HEK293T (cell line): ENCODE data around the gene RPL21.

Experiments used
- CTCF ChIA-PET: fragments of 350-600 bp; formaldehyde crosslinking; extraction: SDS; loops from one replicate; lab custom pipeline; 2021; ENCODE audit warnings: antibody characterized with exemption, inconsistent platforms; lab: Yijun Ruan, JAX
- POLR2A ChIA-PET: fragments of 350-600 bp; formaldehyde crosslinking; extraction: SDS; loops from one replicate; lab custom pipeline; 2020; ENCODE audit warnings: antibody characterized with exemption, inconsistent platforms; lab: Yijun Ruan, JAX
- DNase-seq: peaks from one replicate; pipeline ENCODE4 v3.0.0; 2012; ENCODE audit warnings: mixed read lengths; ENCODE audit errors: extremely low spot score
- ARNT ChIP-seq: fragments of 450-650 bp; IDR thresholded peaks from 2 replicates; pipeline ENCODE4 v1.6.1; 2017; ENCODE audit warnings: mild to moderate bottlenecking
- BHLHE40 ChIP-seq: fragments of 450-650 bp; IDR thresholded peaks from 2 replicates; pipeline ENCODE4 v1.6.1; 2016; ENCODE audit warnings: mild to moderate bottlenecking, moderate library complexity, borderline replicate concordance
- CTBP1 ChIP-seq: fragments of 450-650 bp; IDR thresholded peaks from 2 replicates; pipeline ENCODE4 v1.6.1; 2016; ENCODE audit warnings: borderline replicate concordance
- ELF4 ChIP-seq: fragments of 450-650 bp; IDR thresholded peaks from 2 replicates; pipeline ENCODE4 v1.6.1; 2017; ENCODE audit warnings: antibody characterized with exemption
- FOXA1 ChIP-seq: fragments of 450-650 bp; IDR thresholded peaks from 2 replicates; pipeline ENCODE4 v1.6.1; 2016; ENCODE audit warnings: mild to moderate bottlenecking
- FOXK2 ChIP-seq: fragments of 450-650 bp; IDR thresholded peaks from 2 replicates; pipeline ENCODE4 v1.6.1; 2016; ENCODE audit warnings: mild to moderate bottlenecking
- FOXM1 ChIP-seq: fragments of 450-650 bp; IDR thresholded peaks from 2 replicates; pipeline ENCODE4 v1.6.1; 2017; ENCODE audit warnings: mild to moderate bottlenecking, borderline replicate concordance
- HDGF ChIP-seq: fragments of 450-650 bp; IDR thresholded peaks from 2 replicates; pipeline ENCODE4 v1.6.1; 2017; ENCODE audit warnings: antibody characterized with exemption, borderline replicate concordance
- L3MBTL2 ChIP-seq: fragments of 450-650 bp; conservative IDR thresholded peaks from 2 replicates; pipeline ENCODE4 v1.6.1; 2016; ENCODE audit warnings: mild to moderate bottlenecking
- LEF1 ChIP-seq: fragments of 450-650 bp; IDR thresholded peaks from 2 replicates; pipeline ENCODE4 v1.6.1; 2017; ENCODE audit warnings: mild to moderate bottlenecking, borderline replicate concordance
- NFRKB ChIP-seq: fragments of 450-650 bp; IDR thresholded peaks from 2 replicates; pipeline ENCODE4 v1.6.1; 2016; ENCODE audit warnings: mild to moderate bottlenecking, moderate library complexity
- SP1 ChIP-seq: fragments of 450-650 bp; IDR thresholded peaks from 2 replicates; pipeline ENCODE4 v1.6.1; 2017
- SUZ12 ChIP-seq: fragments of 450-650 bp; IDR thresholded peaks from 2 replicates; pipeline ENCODE4 v1.6.1; 2016; ENCODE audit warnings: mild to moderate bottlenecking
- TARDBP ChIP-seq: fragments of 450-650 bp; IDR thresholded peaks from 2 replicates; pipeline ENCODE4 v1.6.1; 2016
- ZNF384 ChIP-seq: fragments of 450-650 bp; IDR thresholded peaks from 2 replicates; pipeline ENCODE4 v1.6.1; 2016
- TF ChIP-seq, protein P1 (sequence below): fragments of 450-650 bp; IDR thresholded peaks from 2 replicates; pipeline ENCODE4 v1.6.1; 2016

Gene RPL21

DNA sequence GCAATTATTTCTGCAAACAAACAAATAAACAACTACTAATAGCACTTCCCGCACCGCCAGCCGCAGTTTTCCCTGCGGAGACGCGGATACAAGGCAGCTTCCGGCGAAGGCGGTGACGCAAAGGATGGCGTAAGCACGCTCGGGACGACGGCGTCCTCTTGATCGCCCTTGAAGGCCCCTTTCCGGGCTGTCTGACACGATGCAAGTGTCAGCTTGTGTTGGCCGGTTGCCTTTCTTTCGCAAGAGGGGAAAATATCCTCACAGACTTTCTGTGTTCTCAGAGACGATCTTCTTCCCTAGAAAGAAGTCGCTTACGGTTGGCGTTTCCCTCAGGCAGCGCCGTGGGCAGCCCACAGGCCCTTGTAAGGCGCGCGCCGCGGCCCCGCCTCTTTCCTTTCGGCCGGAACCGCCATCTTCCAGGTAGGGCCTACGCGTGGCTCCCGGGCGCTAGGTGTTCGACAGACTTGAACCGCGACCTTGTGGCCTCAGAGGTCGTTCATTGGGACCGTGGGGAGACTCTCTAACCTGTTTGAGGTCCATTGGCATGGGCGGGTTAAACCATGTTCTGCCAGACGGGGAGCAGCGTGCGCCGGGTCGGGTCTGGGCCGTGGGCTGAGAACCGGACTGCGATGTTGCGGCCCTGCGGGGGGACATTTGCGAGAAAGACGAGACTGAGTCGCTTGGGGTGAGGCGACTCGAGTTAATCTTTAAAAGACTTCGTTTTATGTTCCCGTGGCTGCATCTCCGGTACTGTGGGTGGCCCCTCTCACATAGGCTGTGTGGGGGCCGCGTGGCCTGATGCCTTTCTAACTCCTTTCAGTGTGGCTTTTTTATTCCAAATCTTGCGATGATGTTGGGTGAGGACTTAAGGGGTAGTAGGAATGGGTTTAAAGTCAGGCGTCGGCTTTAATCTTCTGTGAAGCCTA is at the start of gene RPL21:
TSS of gene RPL21 (plus strand) at position 393 of the 926 bp plus-strand sequence. CDS start 2,219 bp downstream, outside the sequence.
- peak; percentile 89 for DNase-seq
- ChIA-PET POLR2A (interaction anchor here (0.7 to 1.1 kb wide), 7 partner anchors 9 to 234 kb away, joined by 3 to 8 read pairs (median 4); no protein-coding TSS in a partner anchor), CTCF (no interaction called here)
- peak; percentile 61; the same call in 1 of the 2 replicates for TF ChIP-seq NFRKB
- TF ChIP-seq FOXK2 = no peak
- TF ChIP-seq FOXM1 = 0 out of 2 replicates have a peak, but pooled peaks have one; percentile 3
- TF ChIP-seq, protein P1, sequence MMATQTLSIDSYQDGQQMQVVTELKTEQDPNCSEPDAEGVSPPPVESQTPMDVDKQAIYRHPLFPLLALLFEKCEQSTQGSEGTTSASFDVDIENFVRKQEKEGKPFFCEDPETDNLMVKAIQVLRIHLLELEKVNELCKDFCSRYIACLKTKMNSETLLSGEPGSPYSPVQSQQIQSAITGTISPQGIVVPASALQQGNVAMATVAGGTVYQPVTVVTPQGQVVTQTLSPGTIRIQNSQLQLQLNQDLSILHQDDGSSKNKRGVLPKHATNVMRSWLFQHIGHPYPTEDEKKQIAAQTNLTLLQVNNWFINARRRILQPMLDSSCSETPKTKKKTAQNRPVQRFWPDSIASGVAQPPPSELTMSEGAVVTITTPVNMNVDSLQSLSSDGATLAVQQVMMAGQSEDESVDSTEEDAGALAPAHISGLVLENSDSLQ = peak; percentile 57; the same call in 1 of the 2 replicates
- TF ChIP-seq ELF4 = peak; percentile 54; the same call in 1 of the 2 replicates
- no peak for TF ChIP-seq ZNF384
- peak; percentile 51; the same call in 1 of the 2 replicates for TF ChIP-seq TARDBP
- peak; percentile 81 for TF ChIP-seq L3MBTL2
- peak; percentile 25; the same call in 1 of the 2 replicates for TF ChIP-seq CTBP1

DNA sequence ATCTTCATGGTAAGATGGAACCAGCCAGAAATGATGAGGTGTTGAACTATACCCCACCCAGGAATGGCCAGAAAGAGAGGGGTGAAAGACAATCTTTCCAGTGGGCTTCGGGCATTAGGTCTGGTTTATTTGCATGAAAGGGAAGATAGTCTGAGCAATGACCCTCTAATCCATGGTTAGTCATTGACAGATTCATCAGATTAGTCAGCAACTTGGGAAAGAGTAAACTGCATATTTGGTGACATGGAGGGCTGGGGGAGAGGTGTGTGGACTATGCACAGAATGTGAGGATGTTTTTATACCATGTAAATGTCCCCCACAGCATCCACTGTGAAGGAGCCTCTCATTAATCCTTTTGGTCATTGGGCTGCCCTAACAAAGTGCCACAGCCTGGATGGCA is 49.7 kb upstream of the RPL21 start:
- no peak for DNase-seq
- ChIA-PET POLR2A (no interaction called here), CTCF (no interaction called here)
- TF ChIP-seq TARDBP (no peak), ELF4 (no peak), LEF1 (no peak), FOXM1 (no peak), SP1 (no peak), L3MBTL2 (no peak), SUZ12 (no peak), BHLHE40 (no peak), HDGF (no peak), FOXK2 (no peak), ZNF384 (no peak), ARNT (no peak), FOXA1 (no peak), NFRKB (no peak), CTBP1 (no peak)
- TF ChIP-seq, protein P1 = no peak

DNA sequence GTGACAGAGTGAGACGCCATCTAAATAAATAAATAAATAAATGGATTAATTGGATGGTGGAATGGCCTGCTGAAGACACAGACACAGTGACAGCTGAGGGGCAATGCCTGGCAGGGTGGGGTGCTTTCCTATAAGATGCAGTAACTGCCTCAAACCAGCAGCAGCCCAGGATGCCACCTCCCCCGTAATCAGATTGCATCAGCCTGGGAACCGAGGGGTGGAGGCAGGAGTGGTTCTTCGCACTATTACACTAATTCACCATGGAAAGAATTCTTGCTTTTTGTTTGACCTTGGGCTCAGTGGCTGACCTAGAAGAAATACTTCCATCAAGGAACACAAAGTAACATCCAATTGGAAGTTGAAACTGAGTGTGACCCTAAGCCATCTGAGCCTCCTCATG is 48.2 kb upstream of the RPL21 start:
- TF ChIP-seq SUZ12 (no peak), TARDBP (no peak), FOXM1 (no peak), FOXK2 (no peak), LEF1 (no peak), NFRKB (no peak), L3MBTL2 (no peak), FOXA1 (no peak), ARNT (no peak), ZNF384 (no peak), CTBP1 (no peak), BHLHE40 (no peak), SP1 (no peak), HDGF (no peak), ELF4 (no peak)
- TF ChIP-seq, protein P1 = no peak

DNA sequence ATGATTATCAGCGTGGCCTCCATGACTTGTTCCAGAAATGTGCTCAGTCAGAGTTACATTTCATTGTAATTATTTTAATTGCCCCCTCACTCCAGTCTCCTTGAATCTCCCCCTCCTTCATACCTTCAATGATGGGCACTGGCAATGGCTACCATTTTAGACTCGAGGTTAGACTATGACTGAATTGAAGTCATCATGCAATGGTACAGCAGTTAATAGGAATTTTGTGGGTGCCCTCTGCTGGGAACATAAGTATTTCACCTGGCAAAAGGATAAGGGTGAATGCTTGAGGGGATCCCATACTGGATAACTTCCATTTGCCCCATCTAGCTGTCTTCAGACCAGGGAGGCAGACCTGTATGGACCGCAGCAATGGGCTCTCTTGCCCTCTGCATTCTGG is 47.5 kb upstream of the RPL21 start:
- no peak for TF ChIP-seq TARDBP
- no peak for TF ChIP-seq BHLHE40
- no peak for TF ChIP-seq SP1
- no peak for TF ChIP-seq L3MBTL2
- POLR2A ChIA-PET = no interaction called here
- CTCF ChIA-PET = no interaction called here
- DNase-seq = no peak

More for the DNA sequence above, 48.2 kb upstream of the RPL21 start:
- no peak for DNase-seq
- POLR2A ChIA-PET = no interaction called here
- CTCF ChIA-PET = no interaction called here

DNA sequence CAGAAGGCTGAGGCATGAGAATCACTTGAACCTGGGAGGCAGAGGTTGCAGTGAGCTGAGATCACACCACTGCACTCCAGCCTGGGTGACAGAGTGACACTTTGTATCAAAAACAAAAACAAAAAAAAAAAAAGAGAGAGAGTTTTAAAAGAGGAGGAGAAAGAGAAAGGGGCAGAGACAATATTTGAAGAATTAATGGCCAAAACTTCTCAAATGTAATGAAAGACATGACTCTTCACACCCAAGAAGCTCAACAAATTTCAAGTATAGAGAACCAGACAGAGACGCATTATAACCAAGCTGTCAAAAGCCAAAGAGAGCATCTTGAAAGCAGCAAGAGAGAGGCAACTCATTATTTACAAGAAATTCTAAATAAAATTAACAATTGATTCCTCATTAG is 42.8 kb upstream of the RPL21 start:
- ChIA-PET POLR2A (no interaction called here), CTCF (no interaction called here)
- no peak for TF ChIP-seq ELF4
- TF ChIP-seq FOXM1 = no peak
- no peak for TF ChIP-seq FOXK2
- TF ChIP-seq FOXA1 = no peak
- no peak for TF ChIP-seq SP1
- TF ChIP-seq ARNT = no peak
- no peak for TF ChIP-seq ZNF384
- TF ChIP-seq SUZ12 = no peak
- TF ChIP-seq NFRKB = no peak
- no peak for TF ChIP-seq TARDBP
- no peak for DNase-seq

DNA sequence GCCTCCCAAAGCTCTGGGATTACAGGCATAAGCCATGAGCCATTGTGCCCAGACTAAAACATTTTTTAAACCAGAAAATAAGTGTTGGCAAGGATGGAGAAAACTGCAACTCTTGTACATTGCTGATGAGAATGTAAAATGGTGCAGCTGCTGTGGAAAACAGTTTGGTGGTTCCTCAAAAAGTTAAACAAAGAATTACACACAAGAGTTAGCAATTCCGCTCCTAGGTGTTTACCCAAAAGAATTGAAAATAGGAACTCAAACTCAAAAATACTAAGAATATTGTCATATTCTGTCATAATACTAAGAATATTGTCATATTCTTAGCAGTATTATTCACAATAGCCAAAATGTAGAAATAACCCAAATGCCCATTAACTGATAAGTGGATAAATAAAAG is 40.1 kb upstream of the RPL21 start:
- no peak for DNase-seq
- CTCF ChIA-PET = no interaction called here
- POLR2A ChIA-PET = no interaction called here
- TF ChIP-seq SUZ12 (no peak), ZNF384 (no peak), NFRKB (no peak), FOXM1 (no peak), FOXK2 (no peak), BHLHE40 (no peak), FOXA1 (no peak), ARNT (no peak), ELF4 (no peak), SP1 (no peak), CTBP1 (no peak)
